Osteoblast (primary cell): ENCODE results near the gene MYL12B. TPM values are rescaled to one million over a fixed set of nuclear protein-coding genes. Genes with fewer than 3 reads are reported as not detected.
A peak's percentile ranks its signal among the peaks of the same experiment; 100 is the strongest.

Source experiments
- DNase-seq: peaks from one replicate; pipeline ENCODE4 v3.0.0; 2011; ENCODE audit warnings: low spot score, mixed read lengths; ENCODE audit not compliant: insufficient read length; ENCODE audit errors: missing footprints
- H2AFZ ChIP-seq: 2 replicates; pipeline ENCODE4 v1.6.0; 2011; ENCODE audit warnings: mild to moderate bottlenecking, low read length
- H3K27ac ChIP-seq: 2 replicates; pipeline ENCODE4 v1.5.1; 2011; ENCODE audit warnings: mild to moderate bottlenecking, low read depth, low read length, moderate library complexity
- H3K27me3 ChIP-seq: 2 replicates; pipeline ENCODE4 v1.6.0; 2012; ENCODE audit warnings: mild to moderate bottlenecking, control low read depth, inconsistent platforms, low read length, moderate library complexity; ENCODE audit not compliant: insufficient read depth
- H3K36me3 ChIP-seq: 2 replicates; pipeline ENCODE4 v1.5.1; 2011; ENCODE audit warnings: mild to moderate bottlenecking, low read length, control low read depth, moderate library complexity; ENCODE audit not compliant: insufficient read depth
- H3K4me1 ChIP-seq: 2 replicates; pipeline ENCODE4 v1.5.1; 2011; ENCODE audit warnings: mild to moderate bottlenecking, low read length, control low read depth, moderate library complexity; ENCODE audit not compliant: insufficient read depth
- H3K4me2 ChIP-seq: 2 replicates; pipeline ENCODE4 v1.6.0; 2011; ENCODE audit warnings: mild to moderate bottlenecking, low read length; ENCODE audit not compliant: insufficient read depth
- H3K4me3 ChIP-seq: fragments of 200-600 bp; sonication (generic); 3 replicates; pipeline ENCODE4 v1.5.1; 2012; ENCODE audit warnings: mild to moderate bottlenecking, low read length, inconsistent platforms; ENCODE audit not compliant: insufficient read depth
- H3K79me2 ChIP-seq: 2 replicates; pipeline ENCODE4 v1.6.0; 2012; ENCODE audit warnings: mild to moderate bottlenecking, low read length, control low read depth, inconsistent platforms; ENCODE audit not compliant: insufficient read depth
- H3K9me3 ChIP-seq: 2 replicates; pipeline ENCODE4 v1.5.1; 2011; ENCODE audit warnings: low read depth, low read length, control low read depth
- H4K20me1 ChIP-seq: 2 replicates; pipeline ENCODE4 v1.6.0; 2012; ENCODE audit warnings: mild to moderate bottlenecking, low read length, control low read depth; ENCODE audit not compliant: insufficient read depth
- CTCF ChIP-seq: IDR thresholded peaks from 2 replicates; pipeline ENCODE4 v1.5.1; 2011; ENCODE audit warnings: mild to moderate bottlenecking, low read depth, low read length, moderate library complexity; ENCODE audit errors: extremely low read depth
- total RNA-seq: library from RNA; depleted of rRNA; stranded (reverse); fragments of >200 nt; gene quantifications from 2 replicates; pipeline ENCODE4 v1.2.3, GENCODE V29; 2012

MYL12B gene
- total RNA-seq, 1 donor, result 278 TPM

GRCh38 chr18:3235846-3236245 is 26.1 kb upstream of the MYL12B start:
- H3K27me3 ChIP-seq, result no peaks in the 10 kb centered on the region
- H2AFZ ChIP-seq, result no peak overlapping the region
- no peaks in the 10 kb centered on the region for H4K20me1 ChIP-seq
- no peaks in the 10 kb centered on the region for H3K9me3 ChIP-seq
- H3K4me2 ChIP-seq, result no peak overlapping the region
- no peaks in the 10 kb centered on the region for H3K79me2 ChIP-seq
- H3K27ac ChIP-seq, result no peak overlapping the region
- no peaks in the 10 kb centered on the region for H3K36me3 ChIP-seq
- TF ChIP-seq CTCF, result no peak
- no peaks in the 10 kb centered on the region for H3K4me1 ChIP-seq
- no peak overlapping the region for H3K4me3 ChIP-seq
- no peak for DNase-seq

- Histone ChIP-seq H3K36me3 (no peaks in the 10 kb centered on the region), H3K4me3 (no peak overlapping the region), H3K4me1 (no peaks in the 10 kb centered on the region), H3K9me3 (no peaks in the 10 kb centered on the region), H3K27me3 (no peaks in the 10 kb centered on the region), H3K4me2 (no peak overlapping the region), H3K79me2 (no peaks in the 10 kb centered on the region), H2AFZ (no peak overlapping the region), H3K27ac (no peak overlapping the region), H4K20me1 (no peaks in the 10 kb centered on the region)
- no peak for DNase-seq
- no peak for TF ChIP-seq CTCF
Observed at GRCh38 chr18:3236470-3236869, 25.5 kb upstream of the MYL12B start.

GRCh38 chr18:3238742-3239141 is 23.2 kb upstream of the MYL12B start:
- Histone ChIP-seq H4K20me1 (no peaks in the 10 kb centered on the region), H3K27me3 (no peaks in the 10 kb centered on the region)

GRCh38 chr18:3245185-3245564 is 16.8 kb upstream of the MYL12B start:
- H3K27me3 ChIP-seq, result no peaks in the 10 kb centered on the region
- peak overlapping the region; percentile 92 for H3K4me3 ChIP-seq
- H2AFZ ChIP-seq, result no peak overlapping the region
- no peak for DNase-seq
- peaks cover 20% of the 10 kb centered on the region for H3K4me1 ChIP-seq
- H3K4me2 ChIP-seq, result peak overlapping the region; percentile 97
- peaks cover 26% of the 10 kb centered on the region for H3K79me2 ChIP-seq
- H3K9me3 ChIP-seq, result no peaks in the 10 kb centered on the region
- H3K36me3 ChIP-seq, result peaks cover 10% of the 10 kb centered on the region
- H3K27ac ChIP-seq, result peak overlapping the region; percentile 98
- TF ChIP-seq CTCF, result no peak
- H4K20me1 ChIP-seq, result peaks cover 4% of the 10 kb centered on the region

More at GRCh38 chr18:3238742-3239141, 23.2 kb upstream of the MYL12B start:
- no peak overlapping the region for H3K4me2 ChIP-seq
- H3K36me3 ChIP-seq, result no peaks in the 10 kb centered on the region
- no peaks in the 10 kb centered on the region for H3K4me1 ChIP-seq
- H3K4me3 ChIP-seq, result no peak overlapping the region
- H2AFZ ChIP-seq, result no peak overlapping the region
- TF ChIP-seq CTCF, result peak; percentile 30
- H3K79me2 ChIP-seq, result no peaks in the 10 kb centered on the region
- no peak overlapping the region for H3K27ac ChIP-seq
- H3K9me3 ChIP-seq, result no peaks in the 10 kb centered on the region
- DNase-seq, result no peak
